Astrocyte (in vitro differentiated cells and primary cell): ENCODE measurements around the gene ADCY5.

Experiments used
- CTCF ChIP-seq: IDR thresholded peaks from 2 replicates; pipeline ENCODE4 v1.5.1; 2011; ENCODE audit warnings: low read depth, mild to moderate bottlenecking, inconsistent platforms, low read length, moderate library complexity; ENCODE audit not compliant: insufficient read depth
- EZH2 ChIP-seq: IDR thresholded peaks from 2 replicates; pipeline ENCODE4 v1.6.1; 2012; ENCODE audit warnings: mild to moderate bottlenecking, low read length, inconsistent platforms; ENCODE audit not compliant: insufficient read depth

- TF ChIP-seq CTCF (no peak), EZH2 (no peak)
Measured at GRCh38 chr3:123372686-123373473, 76.0 kb downstream of the ADCY5 start.
